H1 (cell line): ENCODE results near the gene GRM1.

Experiments
- CHD2 ChIP-seq: IDR thresholded peaks from 2 replicates; pipeline ENCODE4 v1.6.1; 2012; ENCODE audit warnings: low read length, improper control_type of control experiment
- JUND ChIP-seq: IDR thresholded peaks from 2 replicates; pipeline ENCODE4 v1.6.1; 2011; ENCODE audit warnings: mild to moderate bottlenecking, improper control_type of control experiment, low read length

GRCh38 chr6:146354451-146354850, 325.6 kb downstream of the GRM1 start:
- no peak for TF ChIP-seq CHD2
- no peak for TF ChIP-seq JUND
